Prostate gland (tissue), 2 donors: ENCODE results near the gene OAS3. TPM values are rescaled to one million over a fixed set of nuclear protein-coding genes. Genes with fewer than 3 reads are reported as not detected.

Experiments used
- DNase-seq: peaks from one replicate; pipeline ENCODE4 v3.0.0-alpha.2; 2019; ENCODE audit warnings: low spot score
- H3K27ac ChIP-seq, 2 donors: fragments of 200-600 bp; sonication (generic); 2 replicates each; pipeline ENCODE4 v1.5.1; 2017 to 2019
- H3K27me3 ChIP-seq: fragments of 200-600 bp; sonication (generic); replicated peaks from 2 replicates; pipeline ENCODE4 v1.5.1; 2019; ENCODE audit not compliant: insufficient read depth
- H3K36me3 ChIP-seq, 2 donors: fragments of 200-600 bp; sonication (generic); 1 replicate in 1 of 2; 2 replicates in 1 of 2; pipeline versions ENCODE4 v1.5.1 to v1.8.1; 2017 to 2019
- H3K4me1 ChIP-seq: fragments of 200-600 bp; sonication (generic); replicated peaks from 2 replicates; pipeline ENCODE4 v1.5.1; 2019
- H3K4me3 ChIP-seq, 2 donors: fragments of 200-600 bp; sonication (generic); 2 replicates each; pipeline ENCODE4 v1.5.1; 2017 to 2019
- H3K9me3 ChIP-seq: fragments of 200-600 bp; sonication (generic); 2 replicates; pipeline ENCODE4 v1.5.1; 2017
- POLR2A ChIP-seq: fragments of 450-650 bp; IDR thresholded peaks from one replicate; pipeline ENCODE4 v1.6.1; 2016; ENCODE audit warnings: antibody characterized with exemption, mild to moderate bottlenecking
- POLR2AphosphoS5 ChIP-seq: sonication (generic); formaldehyde crosslinking; IDR thresholded peaks from one replicate; pipeline ENCODE4 v1.6.1; 2017; ENCODE audit warnings: antibody characterized with exemption
- WGBS: methylation state at CpG from one replicate; pipeline ENCODE4 v1.1.5; 2018; 5-methylcytosine and 5-hydroxymethylcytosine counted together
- intact Hi-C: fragments of 100-400 bp; cut with DNase I; formaldehyde crosslinking; loops from one replicate; pipeline ENCODE4 v1.14.2; 2022
- total RNA-seq, 2 donors: library from RNA; depleted of rRNA; stranded (reverse); fragments of >200 nt; gene quantifications; one replicate each; pipeline ENCODE4 v1.1.0, GENCODE V29; 2016
- TF ChIP-seq, protein P1 (sequence below), 4 experiments: fragments of 200-600 bp in 2 of 4; fragments of 450-650 bp in 2 of 4; sonication (generic) in 2 of 4; IDR thresholded peaks; 1 replicate in 3 of 4; 2 replicates in 1 of 4; pipeline ENCODE4 v1.5.1; 2016 to 2019; ENCODE audit warnings: antibody characterized with exemption in 4 of 4, mild to moderate bottlenecking in 2 of 4, moderate library complexity in 2 of 4

OAS3 gene
- total RNA-seq, 2 donors from 2014 or later, result 8.7 to 11.2 TPM

DNA sequence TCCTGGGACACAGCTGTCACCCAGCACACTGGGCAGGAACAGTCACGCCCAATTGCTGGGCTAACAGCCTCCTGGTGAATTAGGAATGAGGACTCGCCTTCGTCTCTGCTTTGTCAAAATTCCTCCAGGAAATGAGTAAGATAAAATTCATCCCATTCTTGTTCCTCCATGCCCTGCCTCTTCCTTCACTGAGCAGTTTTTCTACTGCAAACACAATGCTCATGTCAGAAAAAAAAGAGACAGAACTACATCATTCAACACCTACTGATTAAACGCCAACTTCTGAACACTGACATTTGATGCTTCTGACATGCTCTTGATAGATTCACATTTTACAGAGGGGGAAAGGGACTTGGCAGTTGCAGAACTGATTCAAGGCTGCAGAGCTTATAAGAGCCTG is 80.8 kb downstream of the OAS3 start:
- H3K27ac ChIP-seq, result no peak overlapping the region
- no peaks in the 10 kb centered on the region for H3K9me3 ChIP-seq
- no peak for DNase-seq
- H3K36me3 ChIP-seq, result no peaks in the 10 kb centered on the region
- 38% methylated on average over 4 of the region's 4 CpGs for WGBS
- H3K4me1 ChIP-seq, result no peaks in the 10 kb centered on the region
- no peak overlapping the region for H3K4me3 ChIP-seq
- intact Hi-C loops, result no loop called here
- H3K27me3 ChIP-seq, result no peaks in the 10 kb centered on the region
- TF ChIP-seq, protein P1, sequence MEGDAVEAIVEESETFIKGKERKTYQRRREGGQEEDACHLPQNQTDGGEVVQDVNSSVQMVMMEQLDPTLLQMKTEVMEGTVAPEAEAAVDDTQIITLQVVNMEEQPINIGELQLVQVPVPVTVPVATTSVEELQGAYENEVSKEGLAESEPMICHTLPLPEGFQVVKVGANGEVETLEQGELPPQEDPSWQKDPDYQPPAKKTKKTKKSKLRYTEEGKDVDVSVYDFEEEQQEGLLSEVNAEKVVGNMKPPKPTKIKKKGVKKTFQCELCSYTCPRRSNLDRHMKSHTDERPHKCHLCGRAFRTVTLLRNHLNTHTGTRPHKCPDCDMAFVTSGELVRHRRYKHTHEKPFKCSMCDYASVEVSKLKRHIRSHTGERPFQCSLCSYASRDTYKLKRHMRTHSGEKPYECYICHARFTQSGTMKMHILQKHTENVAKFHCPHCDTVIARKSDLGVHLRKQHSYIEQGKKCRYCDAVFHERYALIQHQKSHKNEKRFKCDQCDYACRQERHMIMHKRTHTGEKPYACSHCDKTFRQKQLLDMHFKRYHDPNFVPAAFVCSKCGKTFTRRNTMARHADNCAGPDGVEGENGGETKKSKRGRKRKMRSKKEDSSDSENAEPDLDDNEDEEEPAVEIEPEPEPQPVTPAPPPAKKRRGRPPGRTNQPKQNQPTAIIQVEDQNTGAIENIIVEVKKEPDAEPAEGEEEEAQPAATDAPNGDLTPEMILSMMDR (IDR thresholded peaks at IDR 0.05), result no peak
- no peak for TF ChIP-seq POLR2A
- TF ChIP-seq POLR2AphosphoS5, result no peak

DNA sequence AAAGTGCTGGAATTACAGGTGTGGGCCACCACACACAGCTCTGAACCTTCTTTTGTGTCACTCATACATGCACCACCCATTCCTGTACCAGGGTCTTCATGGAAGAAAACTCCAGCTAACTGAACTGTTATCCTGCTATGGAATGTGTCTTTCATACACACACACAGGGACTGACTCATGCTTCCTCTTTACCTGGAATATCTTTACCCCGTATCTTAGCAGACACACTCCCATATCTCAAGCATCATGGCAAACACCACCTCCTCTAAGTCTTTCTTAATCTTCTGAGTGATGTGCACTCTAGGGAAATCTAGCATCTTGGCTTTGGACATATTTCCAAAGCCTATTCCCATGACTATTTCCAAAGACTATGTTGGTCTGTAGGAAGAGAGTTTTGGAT is 83.2 kb downstream of the OAS3 start:
- H3K27me3 ChIP-seq, result no peaks in the 10 kb centered on the region
- no peak for TF ChIP-seq POLR2A
- TF ChIP-seq, protein P1 (IDR thresholded peaks at IDR 0.05), result no peak
- TF ChIP-seq POLR2AphosphoS5, result no peak
- intact Hi-C loops, result loop anchor here (10.0 kb wide), 1 partner anchor 117 kb away; the partner anchor contains the start of gene OAS1

More for the DNA sequence above, 83.2 kb downstream of the OAS3 start:
- no peaks in the 10 kb centered on the region for H3K4me1 ChIP-seq
- H3K4me3 ChIP-seq, result no peak overlapping the region
- 89% methylated on average over 1 of the region's 1 CpG for WGBS
- H3K36me3 ChIP-seq, result no peaks in the 10 kb centered on the region
- H3K27ac ChIP-seq, result no peak overlapping the region
- no peaks in the 10 kb centered on the region for H3K9me3 ChIP-seq
- DNase-seq, result no peak

Other genes with a start within 250 kb of the OAS3 start
- not detected for gene RPH3A, start 146.7 kb upstream of the OAS3 start, total RNA-seq
- 10 to 100 TPM in 1 of 2 donors, 1 to 10 TPM in 1; 8.2 to 14.2 TPM for gene OAS1, start 31.5 kb upstream of the OAS3 start, total RNA-seq
- 10 to 100 TPM in 1 of 2 donors, 1 to 10 TPM in 1; 9.7 to 12.4 TPM for gene OAS2, start 40.0 kb downstream of the OAS3 start, total RNA-seq
- gene DTX1, start 118.3 kb downstream of the OAS3 start, total RNA-seq, result 10 to 100 TPM in 1 of 2 donors, 1 to 10 TPM in 1; 2.6 to 21.2 TPM
- 1 to 10 TPM; 1.6 to 9.9 TPM for gene RASAL1, start 197.3 kb downstream of the OAS3 start, total RNA-seq
- under 1 TPM in 1 of 2 donors, not detected in 1; 0.57 TPM for gene CFAP73, start 211.2 kb downstream of the OAS3 start, total RNA-seq
- gene DDX54, start 247.0 kb downstream of the OAS3 start, total RNA-seq, result 100 to 1,000 TPM in 1 of 2 donors, 10 to 100 TPM in 1; 66.3 to 119 TPM
- gene RITA1, start 247.2 kb downstream of the OAS3 start, total RNA-seq, result 10 to 100 TPM; 29.0 to 39.7 TPM